ENCODE measurements around the gene PAQR5. TPM values are rescaled to one million over a fixed set of nuclear protein-coding genes. Genes with fewer than 3 reads are reported as not detected.

Gene PAQR5
- total and polyA plus RNA-seq, 2 donors (not counting 3 experiments of a cell fraction or from before 2014, with no cell fraction given), result 0.08 to 0.09 TPM

- DNase-seq (ENCODE audit: low read depth, low spot score) (no peak), FAIRE-seq (no peak)
- dilution Hi-C loops (cut with MboI; ENCODE audit: extremely low pct_ligation_motif_present, low sequenced_read_pairs), result no loop called here
- Histone ChIP-seq H3K9me3 (replicated peaks; ENCODE audit: control insufficient read depth, insufficient read depth, low read length) (no peaks in the 10 kb centered on the region), H4K20me1 (replicated peaks; ENCODE audit: control insufficient read depth, extremely low read depth, insufficient read depth, low read length) (no peaks in the 10 kb centered on the region), H3K36me3 (ENCODE audit: control insufficient read depth in 2 of 2, extremely low read depth in 1 of 2, insufficient read depth in 2 of 2, low read length in 2 of 2) (no peaks in the 10 kb centered on the region), H3K4me2 (ENCODE audit: insufficient read depth, low read length) (no peak overlapping the region), H3K27me3 (ENCODE audit: control insufficient read depth in 2 of 2, insufficient read depth in 2 of 2, low read length in 2 of 2) (peaks cover 0 to 4% of the 10 kb centered on the region in 2 experiments), H3K9ac (replicated peaks; ENCODE audit: extremely low read depth, insufficient read depth, low read length) (no peak overlapping the region), H3K79me2 (ENCODE audit: control insufficient read depth, insufficient read depth, low read length) (no peaks in the 10 kb centered on the region), H3K4me1 (ENCODE audit: control insufficient read depth, extremely low read depth, insufficient read depth, low read length) (no peaks in the 10 kb centered on the region), H3K27ac (ENCODE audit: insufficient read depth, low read depth, low read length) (no peak overlapping the region), H3K9me1 (replicated peaks; ENCODE audit: control insufficient read depth, extremely low read depth, insufficient read depth, low read length) (no peaks in the 10 kb centered on the region), H3K4me3 (replicated peaks in 1 of 3; ENCODE audit: insufficient read depth in 1 of 3, low read depth in 1 of 3, low read length in 3 of 3) (no peak overlapping the region), H2AFZ (ENCODE audit: low read depth, low read length) (no peak overlapping the region)
- BruUV-seq (replicated peaks), result no TSS peak
- TF ChIP-seq, protein P1, sequence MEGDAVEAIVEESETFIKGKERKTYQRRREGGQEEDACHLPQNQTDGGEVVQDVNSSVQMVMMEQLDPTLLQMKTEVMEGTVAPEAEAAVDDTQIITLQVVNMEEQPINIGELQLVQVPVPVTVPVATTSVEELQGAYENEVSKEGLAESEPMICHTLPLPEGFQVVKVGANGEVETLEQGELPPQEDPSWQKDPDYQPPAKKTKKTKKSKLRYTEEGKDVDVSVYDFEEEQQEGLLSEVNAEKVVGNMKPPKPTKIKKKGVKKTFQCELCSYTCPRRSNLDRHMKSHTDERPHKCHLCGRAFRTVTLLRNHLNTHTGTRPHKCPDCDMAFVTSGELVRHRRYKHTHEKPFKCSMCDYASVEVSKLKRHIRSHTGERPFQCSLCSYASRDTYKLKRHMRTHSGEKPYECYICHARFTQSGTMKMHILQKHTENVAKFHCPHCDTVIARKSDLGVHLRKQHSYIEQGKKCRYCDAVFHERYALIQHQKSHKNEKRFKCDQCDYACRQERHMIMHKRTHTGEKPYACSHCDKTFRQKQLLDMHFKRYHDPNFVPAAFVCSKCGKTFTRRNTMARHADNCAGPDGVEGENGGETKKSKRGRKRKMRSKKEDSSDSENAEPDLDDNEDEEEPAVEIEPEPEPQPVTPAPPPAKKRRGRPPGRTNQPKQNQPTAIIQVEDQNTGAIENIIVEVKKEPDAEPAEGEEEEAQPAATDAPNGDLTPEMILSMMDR (IDR thresholded peaks at IDR 0.05; ENCODE audit: extremely low read depth in 1 of 2, insufficient read depth in 1 of 2, low read depth in 1 of 2, low read length in 2 of 2), result no peak
- TF ChIP-seq MYC (IDR thresholded peaks at IDR 0.05; ENCODE audit: low read depth, low read length) (no peak), JUN (IDR thresholded peaks at IDR 0.05; ENCODE audit: borderline replicate concordance, insufficient read depth, insufficient read length, low read depth) (no peak), EZH2 (IDR thresholded peaks at IDR 0.05; ENCODE audit: borderline replicate concordance, low read depth, low read length, severe bottlenecking) (no peak), POLR2AphosphoS5 (IDR thresholded peaks at IDR 0.05; ENCODE audit: insufficient read depth, low read depth, low read length) (no peak), POLR2A (IDR thresholded peaks at IDR 0.05; ENCODE audit: low read depth, low read length) (no peak), GATA2 (IDR thresholded peaks at IDR 0.05; ENCODE audit: insufficient read depth, insufficient read length, low read depth, low read length) (no peak)
- TF ChIP-seq, protein P2, sequence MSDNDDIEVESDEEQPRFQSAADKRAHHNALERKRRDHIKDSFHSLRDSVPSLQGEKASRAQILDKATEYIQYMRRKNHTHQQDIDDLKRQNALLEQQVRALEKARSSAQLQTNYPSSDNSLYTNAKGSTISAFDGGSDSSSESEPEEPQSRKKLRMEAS (IDR thresholded peaks at IDR 0.05; ENCODE audit: insufficient read depth, insufficient read length), result no peak
- CTCF ChIA-PET, result no interaction called here
- intact Hi-C loops (cut with micrococcal nuclease), result no loop called here
- POLR2A ChIA-PET, result no interaction called here
Measured at GRCh38 chr15:69325456-69325971, 26.8 kb downstream of the PAQR5 start.

Measured in endothelial cell of umbilical vein (primary cell).